SK-N-MC (cell line): ENCODE data around the gene LGALS7.
"Not testable (repeated sequence)": the region's sequence is repeated elsewhere in the genome, so short reads cannot be mapped to it uniquely, and the experiment has no call there.

Source experiments
- EZH2 ChIP-seq: fragments of 200-600 bp; sonication (generic); IDR thresholded peaks from one replicate; pipeline ENCODE4 v1.6.1; 2017; ENCODE audit warnings: antibody characterized with exemption
- FOXP2 ChIP-seq: optimal IDR thresholded peaks from 2 replicates; pipeline ENCODE3; 2011; ENCODE audit warnings: mild to moderate bottlenecking, moderate library complexity; ENCODE audit not compliant: insufficient read depth; ENCODE audit errors: extremely low read length, control extremely low read depth
- POLR2AphosphoS5 ChIP-seq: IDR thresholded peaks from 2 replicates; pipeline ENCODE4 v1.6.1; 2012; ENCODE audit warnings: mild to moderate bottlenecking, low read depth, low read length, borderline replicate concordance

GRCh38 chr19:38786061-38786460, 12.7 kb upstream of the LGALS7 start:
- TF ChIP-seq POLR2AphosphoS5, EZH2, FOXP2: not testable (repeated sequence)
